ENCODE measurements around the gene OR52H1. TPM values are rescaled to one million over a fixed set of nuclear protein-coding genes. Genes with fewer than 3 reads are reported as not detected.

The OR52H1 gene
- total and polyA plus RNA-seq, 10 of the 15 experiments (the other 5 are each of a cell fraction or from before 2014, with no cell fraction given) = 0.06 to 0.40 (median 0.23) TPM; not detected in 4

DNA sequence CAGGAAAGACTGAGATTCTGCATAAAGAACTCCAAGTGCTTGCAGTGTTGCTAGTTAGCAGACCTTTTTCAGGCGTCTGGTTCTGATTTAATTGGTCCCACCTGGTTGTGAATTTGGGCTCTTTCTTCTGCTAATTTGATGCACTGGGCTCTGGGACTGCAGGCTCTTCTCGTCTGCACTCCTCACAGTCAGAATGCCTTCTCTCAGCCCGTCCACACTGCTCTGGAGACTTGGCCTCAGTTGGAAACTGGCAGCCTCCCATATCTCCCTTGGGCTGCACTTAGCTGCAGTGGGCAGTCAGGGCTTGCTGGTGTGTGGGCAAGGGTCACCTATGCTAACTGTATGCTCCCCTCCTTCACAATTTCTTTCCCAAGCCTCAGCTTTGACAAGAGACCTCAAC, 49.6 kb upstream of the OR52H1 start (continued):
- no peak for TF ChIP-seq ZNF622 (IDR thresholded peaks at IDR 0.05)
- TF ChIP-seq KDM1A (IDR thresholded peaks at IDR 0.05; ENCODE audit: borderline replicate concordance) = no peak
- no peak for TF ChIP-seq IKZF1 (conservative IDR thresholded peaks at IDR 0.05)
- no peak for TF ChIP-seq CBFB (IDR thresholded peaks at IDR 0.05; ENCODE audit: low read depth)
- no peak for TF ChIP-seq SUPT20H (IDR thresholded peaks at IDR 0.05; ENCODE audit: borderline replicate concordance, control insufficient read depth, low read depth, low read length)
- no peak for TF ChIP-seq RELB (IDR thresholded peaks at IDR 0.05; ENCODE audit: low read depth)
- no peak for TF ChIP-seq IRF4 (IDR thresholded peaks at IDR 0.05; ENCODE audit: low read depth, low read length)
- TF ChIP-seq, protein P1, sequence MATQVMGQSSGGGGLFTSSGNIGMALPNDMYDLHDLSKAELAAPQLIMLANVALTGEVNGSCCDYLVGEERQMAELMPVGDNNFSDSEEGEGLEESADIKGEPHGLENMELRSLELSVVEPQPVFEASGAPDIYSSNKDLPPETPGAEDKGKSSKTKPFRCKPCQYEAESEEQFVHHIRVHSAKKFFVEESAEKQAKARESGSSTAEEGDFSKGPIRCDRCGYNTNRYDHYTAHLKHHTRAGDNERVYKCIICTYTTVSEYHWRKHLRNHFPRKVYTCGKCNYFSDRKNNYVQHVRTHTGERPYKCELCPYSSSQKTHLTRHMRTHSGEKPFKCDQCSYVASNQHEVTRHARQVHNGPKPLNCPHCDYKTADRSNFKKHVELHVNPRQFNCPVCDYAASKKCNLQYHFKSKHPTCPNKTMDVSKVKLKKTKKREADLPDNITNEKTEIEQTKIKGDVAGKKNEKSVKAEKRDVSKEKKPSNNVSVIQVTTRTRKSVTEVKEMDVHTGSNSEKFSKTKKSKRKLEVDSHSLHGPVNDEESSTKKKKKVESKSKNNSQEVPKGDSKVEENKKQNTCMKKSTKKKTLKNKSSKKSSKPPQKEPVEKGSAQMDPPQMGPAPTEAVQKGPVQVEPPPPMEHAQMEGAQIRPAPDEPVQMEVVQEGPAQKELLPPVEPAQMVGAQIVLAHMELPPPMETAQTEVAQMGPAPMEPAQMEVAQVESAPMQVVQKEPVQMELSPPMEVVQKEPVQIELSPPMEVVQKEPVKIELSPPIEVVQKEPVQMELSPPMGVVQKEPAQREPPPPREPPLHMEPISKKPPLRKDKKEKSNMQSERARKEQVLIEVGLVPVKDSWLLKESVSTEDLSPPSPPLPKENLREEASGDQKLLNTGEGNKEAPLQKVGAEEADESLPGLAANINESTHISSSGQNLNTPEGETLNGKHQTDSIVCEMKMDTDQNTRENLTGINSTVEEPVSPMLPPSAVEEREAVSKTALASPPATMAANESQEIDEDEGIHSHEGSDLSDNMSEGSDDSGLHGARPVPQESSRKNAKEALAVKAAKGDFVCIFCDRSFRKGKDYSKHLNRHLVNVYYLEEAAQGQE (IDR thresholded peaks at IDR 0.05; ENCODE audit: low read depth, low read length) = no peak
